Body of pancreas (tissue), 4 donors: ENCODE results near the gene GPD1L. TPM values are rescaled to one million over a fixed set of nuclear protein-coding genes. Genes with fewer than 3 reads are reported as not detected.
"Not testable (repeated sequence)": the region's sequence is repeated elsewhere in the genome, so short reads cannot be mapped to it uniquely, and the experiment has no call there.

ENCODE experiments used
- ATAC-seq: fragments of 150-250 bp; one replicate; pipeline ENCODE4 v1.9.1; 2016
- DNase-seq, 4 donors: peaks; one replicate each; pipeline ENCODE4 v3.0.0-alpha.2; 2019
- H3K27ac ChIP-seq, 4 donors: fragments of 200-600 bp; sonication (generic); 1 replicate in 3 of 4; 2 replicates in 1 of 4; pipeline versions ENCODE4 v1.5.1 to v1.6.1; 2016 to 2019; ENCODE audit warnings: mild to moderate bottlenecking in 1 of 4, mixed read lengths in 1 of 4, moderate library complexity in 1 of 4
- H3K27me3 ChIP-seq, 2 donors: fragments of 200-600 bp; sonication (generic); one replicate each; pipeline ENCODE4 v1.6.0; 2016; ENCODE audit warnings: mild to moderate bottlenecking in 1 of 2
- H3K36me3 ChIP-seq, 2 donors: fragments of 200-600 bp; sonication (generic); replicated peaks in 1 of 2; 2 replicates each; pipeline ENCODE4 v1.5.1; 2016; ENCODE audit warnings: low read depth in 2 of 2; ENCODE audit not compliant: insufficient read depth in 1 of 2
- H3K4me1 ChIP-seq: fragments of 200-600 bp; sonication (generic); one replicate; pipeline ENCODE4 v1.6.0; 2016
- H3K4me3 ChIP-seq, 2 donors: fragments of 200-600 bp; sonication (generic); 1 replicate in 1 of 2; 2 replicates in 1 of 2; pipeline ENCODE4 v1.5.1; 2016 to 2019
- H3K9me3 ChIP-seq, 3 donors: fragments of 200-600 bp; sonication (generic); 1 replicate in 2 of 3; 2 replicates in 1 of 3; pipeline ENCODE4 v1.5.1; 2016
- POLR2A ChIP-seq, 3 donors: fragments of 450-650 bp; IDR thresholded peaks; one replicate each; pipeline ENCODE4 v1.6.1; 2016; ENCODE audit warnings: antibody characterized with exemption in 3 of 3, mild to moderate bottlenecking in 2 of 3
- WGBS, 2 donors: methylation state at CpG; one replicate each; pipeline ENCODE4 v1.1.5; 2017; 5-methylcytosine and 5-hydroxymethylcytosine counted together
- intact Hi-C: fragments of 100-400 bp; cut with DNase I; formaldehyde crosslinking; loops from one replicate; pipeline ENCODE4 v1.15.1; 2023
- total RNA-seq, 2 donors: library from RNA; depleted of rRNA; stranded (reverse); fragments of >200 nt; gene quantifications; one replicate each; pipeline ENCODE4 v1.1.0, GENCODE V29; 2016
- TF ChIP-seq, protein P1 (sequence below), 7 experiments: fragments of 450-650 bp in 4 of 7; fragments of 200-600 bp in 3 of 7; sonication (generic) in 3 of 7; IDR thresholded peaks; one replicate each; pipeline ENCODE4 v1.5.1; 2016 to 2019; ENCODE audit warnings: antibody characterized with exemption in 7 of 7

Gene GPD1L
- 10 to 100 TPM; 23.6 to 97.6 TPM for total RNA-seq

DNA sequence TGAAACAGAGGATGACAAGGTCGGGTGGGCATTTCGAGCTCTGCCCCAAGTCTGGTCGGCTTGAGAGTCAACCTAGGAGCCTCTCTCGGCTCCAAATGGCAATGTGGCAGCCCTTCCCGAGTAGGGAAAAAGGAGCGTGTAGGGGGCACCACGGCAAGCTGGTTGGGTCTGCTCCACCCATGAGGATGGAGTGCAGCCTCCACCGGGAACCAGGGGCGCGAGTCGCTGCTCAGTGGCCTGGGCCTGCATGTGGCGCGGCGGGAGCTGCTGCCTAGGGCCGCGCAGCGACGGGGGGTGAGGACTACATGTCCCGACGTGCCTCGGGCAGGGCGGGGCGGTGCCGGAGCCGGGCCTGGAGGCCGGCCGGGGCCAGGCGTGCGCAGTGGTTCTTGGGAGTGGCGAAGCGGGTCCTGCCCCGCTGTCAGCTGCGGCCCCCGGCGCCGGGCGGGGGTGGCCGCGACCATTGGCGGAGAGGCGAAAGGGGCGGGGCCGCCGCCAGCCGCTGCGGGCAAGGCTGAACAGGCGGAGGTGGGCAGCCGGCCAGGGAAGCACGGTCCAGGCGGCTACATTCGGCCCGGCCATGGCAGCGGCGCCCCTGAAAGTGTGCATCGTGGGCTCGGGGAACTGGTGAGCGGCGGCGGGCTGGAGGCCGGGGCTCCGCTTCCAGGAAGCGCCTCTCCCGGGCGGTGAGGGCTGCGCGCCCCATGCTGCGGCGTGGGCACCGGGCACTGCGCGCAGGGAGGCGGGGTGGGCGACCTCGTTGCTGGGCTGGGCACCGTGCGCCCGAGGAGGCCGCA lies at the start of gene GPD1L:
Gene GPD1L, plus strand, starts transcription at position 489 of the 797 bp plus-strand sequence. Its CDS starts 92 bp downstream, at position 581.
- TF ChIP-seq, protein P1, sequence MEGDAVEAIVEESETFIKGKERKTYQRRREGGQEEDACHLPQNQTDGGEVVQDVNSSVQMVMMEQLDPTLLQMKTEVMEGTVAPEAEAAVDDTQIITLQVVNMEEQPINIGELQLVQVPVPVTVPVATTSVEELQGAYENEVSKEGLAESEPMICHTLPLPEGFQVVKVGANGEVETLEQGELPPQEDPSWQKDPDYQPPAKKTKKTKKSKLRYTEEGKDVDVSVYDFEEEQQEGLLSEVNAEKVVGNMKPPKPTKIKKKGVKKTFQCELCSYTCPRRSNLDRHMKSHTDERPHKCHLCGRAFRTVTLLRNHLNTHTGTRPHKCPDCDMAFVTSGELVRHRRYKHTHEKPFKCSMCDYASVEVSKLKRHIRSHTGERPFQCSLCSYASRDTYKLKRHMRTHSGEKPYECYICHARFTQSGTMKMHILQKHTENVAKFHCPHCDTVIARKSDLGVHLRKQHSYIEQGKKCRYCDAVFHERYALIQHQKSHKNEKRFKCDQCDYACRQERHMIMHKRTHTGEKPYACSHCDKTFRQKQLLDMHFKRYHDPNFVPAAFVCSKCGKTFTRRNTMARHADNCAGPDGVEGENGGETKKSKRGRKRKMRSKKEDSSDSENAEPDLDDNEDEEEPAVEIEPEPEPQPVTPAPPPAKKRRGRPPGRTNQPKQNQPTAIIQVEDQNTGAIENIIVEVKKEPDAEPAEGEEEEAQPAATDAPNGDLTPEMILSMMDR (IDR thresholded peaks at IDR 0.05) = no peak
- TF ChIP-seq POLR2A (IDR thresholded peaks at IDR 0.05) = peak; percentile 64 to 69 (median 68)
- DNase-seq (peak; percentile 95 to 97 (median 96)), ATAC-seq (peak; percentile 96)
- WGBS, 2 donors = 8% methylated on average over 4 to 37 of the region's 78 CpGs
- Histone ChIP-seq H3K9me3 (peaks cover 0 to 4% (median 0%) of the 10 kb centered on the region in 3 donors), H3K36me3 (no peaks in the 10 kb centered on the region), H3K27ac (peak within 1 kb of the TSS; percentile 83 to 93 (median 86)), H3K4me1 (peaks cover 48% of the 10 kb centered on the region), H3K27me3 (no peaks in the 10 kb centered on the region), H3K4me3 (peak within 1 kb of the TSS; percentile 68 to 81)
- intact Hi-C loops = no loop called here

DNA sequence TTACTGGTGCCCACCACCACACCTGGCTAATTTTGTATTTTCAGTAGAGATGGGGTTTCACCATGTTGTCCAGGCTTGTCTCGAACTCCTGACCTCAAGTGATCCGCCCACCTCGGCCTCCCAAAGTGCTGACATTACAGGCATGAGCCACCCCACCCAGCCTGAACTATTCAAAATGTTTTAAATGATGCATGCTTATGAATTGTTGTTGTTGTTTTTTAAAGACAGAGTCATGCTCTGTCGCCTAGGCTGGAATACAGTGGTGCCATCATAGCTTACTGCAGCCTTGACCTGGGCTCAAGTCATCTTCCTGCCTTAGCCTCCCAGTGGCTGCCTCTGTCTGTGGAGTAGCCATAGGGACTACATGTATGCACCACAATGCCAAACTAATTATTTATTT lies 48.0 kb upstream of the GPD1L start:
- DNase-seq, H3K27me3 ChIP-seq, H3K36me3 ChIP-seq, H3K9me3 ChIP-seq, intact Hi-C loops, H3K4me3 ChIP-seq, H3K4me1 ChIP-seq, ATAC-seq, H3K27ac ChIP-seq: not testable (repeated sequence)
- whole genome bisulfite sequencing, 2 donors = 98% methylated on average over 4 of the region's 4 CpGs

DNA sequence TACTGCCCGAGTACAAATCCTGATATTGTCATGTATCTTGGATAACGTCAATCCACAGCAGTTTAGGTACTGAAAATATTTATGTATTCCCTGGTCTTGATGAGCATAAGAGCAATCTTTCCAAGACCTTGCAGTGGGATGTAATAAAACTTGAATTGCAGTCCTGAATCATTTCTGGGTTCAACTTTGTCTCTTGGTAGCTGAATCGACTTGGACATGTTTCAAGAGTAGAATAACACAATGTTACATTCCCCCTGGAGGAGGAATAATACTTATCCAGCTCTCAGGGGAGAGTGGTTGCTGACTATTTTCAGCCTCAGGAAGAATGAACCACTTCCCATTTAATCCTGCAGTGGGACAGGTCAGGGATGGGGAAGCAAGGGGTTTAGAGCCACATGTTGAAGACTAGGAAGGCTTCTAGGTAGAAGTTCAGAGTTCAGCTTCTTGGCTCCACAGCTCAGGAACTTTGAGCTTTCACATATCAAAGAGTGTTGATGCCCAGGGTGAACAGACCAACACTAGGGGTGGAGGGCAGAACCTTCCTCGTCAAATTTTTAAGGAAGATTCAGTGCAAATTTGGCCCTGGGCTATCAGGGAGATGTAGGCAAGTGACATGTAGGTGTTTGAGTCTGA lies 43.4 kb upstream of the GPD1L start:
- no peak for ATAC-seq
- Histone ChIP-seq H3K4me1 (no peaks in the 10 kb centered on the region), H3K27me3 (no peaks in the 10 kb centered on the region), H3K9me3 (no peaks in the 10 kb centered on the region), H3K36me3 (no peaks in the 10 kb centered on the region), H3K27ac (no peak overlapping the region), H3K4me3 (no peak overlapping the region)
- no peak for DNase-seq
- no peak for TF ChIP-seq POLR2A (IDR thresholded peaks at IDR 0.05)
- TF ChIP-seq, protein P1 (IDR thresholded peaks at IDR 0.05) = no peak
- intact Hi-C loops = no loop called here
- 89% methylated on average over 2 of the region's 4 CpGs; no CpG with 5 or more reads in 1 of the 2 donors for WGBS, 2 donors

DNA sequence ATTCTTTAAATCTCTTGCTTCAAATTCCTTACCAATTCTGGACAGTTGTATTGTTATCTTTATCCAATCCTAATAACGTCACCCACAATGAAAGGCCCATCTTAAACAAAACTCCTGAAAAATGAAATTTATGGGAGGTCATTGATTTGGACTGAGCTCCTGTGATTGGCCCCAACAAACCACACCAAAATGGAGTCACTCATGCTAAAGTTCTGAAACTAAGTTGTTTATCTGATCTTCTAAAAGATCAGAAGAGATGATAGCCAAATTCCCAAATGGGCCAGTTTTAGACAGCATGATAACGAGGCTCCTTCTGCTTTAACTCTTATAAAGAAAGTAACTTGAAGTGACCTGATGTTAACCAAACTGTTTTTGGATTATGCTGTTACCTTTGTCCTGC lies 39.7 kb upstream of the GPD1L start:
- no peaks in the 10 kb centered on the region for H3K4me1 ChIP-seq
- H3K27ac ChIP-seq = no peak overlapping the region
- intact Hi-C loops = no loop called here
- no peak for DNase-seq
- H3K36me3 ChIP-seq = no peaks in the 10 kb centered on the region
- no peak for ATAC-seq
- no peaks in the 10 kb centered on the region for H3K9me3 ChIP-seq
- no peaks in the 10 kb centered on the region for H3K27me3 ChIP-seq
- TF ChIP-seq POLR2A (IDR thresholded peaks at IDR 0.05) = no peak
- TF ChIP-seq, protein P1 (IDR thresholded peaks at IDR 0.05) = no peak
- H3K4me3 ChIP-seq = no peak overlapping the region
- 90 to 95% methylated on average over 2 of the region's 2 CpGs for whole genome bisulfite sequencing, 2 donors

DNA sequence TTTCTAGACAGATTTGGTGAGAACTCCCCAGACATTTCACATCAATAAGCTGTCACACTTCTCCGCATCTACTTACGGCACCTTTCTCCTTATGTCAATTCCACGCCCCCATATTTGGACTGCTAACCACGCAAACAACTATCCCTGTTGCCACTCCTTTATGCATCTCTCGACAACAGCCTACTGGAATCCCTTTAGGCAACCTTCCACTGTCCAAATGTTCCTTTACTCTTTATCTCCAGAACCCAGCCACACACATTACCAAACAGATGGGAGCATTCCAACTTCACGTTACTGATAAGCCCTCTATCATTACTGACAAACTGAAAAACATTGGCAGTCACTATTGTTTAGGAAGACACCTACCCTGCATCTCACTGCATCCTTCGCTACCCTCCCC lies 32.2 kb upstream of the GPD1L start:
- H3K27me3 ChIP-seq, H3K4me3 ChIP-seq, H3K9me3 ChIP-seq, H3K36me3 ChIP-seq, ATAC-seq, H3K4me1 ChIP-seq, H3K27ac ChIP-seq, DNase-seq, intact Hi-C loops: not testable (repeated sequence)
- WGBS, 2 donors = 76 to 78% methylated on average over 7 of the region's 7 CpGs
